Motor neuron (in vitro differentiated cells): ENCODE data around the gene MICU1. TPM values are rescaled to one million over a fixed set of nuclear protein-coding genes. Genes with fewer than 3 reads are reported as not detected.
"Not testable (repeated sequence)": the region's sequence is repeated elsewhere in the genome, so short reads cannot be mapped to it uniquely, and the experiment has no call there.

Experiments used
- ATAC-seq, 8 experiments: fragments of 200-7000 bp; cut with Tn5 transposase; replicated peaks in 6 of 8; 2 replicates each; pipeline ENCODE4 v1.8.0; 2021; ENCODE audit warnings: mild to moderate bottlenecking in 8 of 8, moderate library complexity in 8 of 8
- H3K27ac ChIP-seq, 2 donors: fragments of 250-450 bp; sonication (Bioruptor Pico); 2 replicates each; pipeline ENCODE4 v1.9.0; 2021; ENCODE audit warnings: antibody characterized with exemption in 2 of 2, mild to moderate bottlenecking in 2 of 2, moderate library complexity in 1 of 2
- H3K4me1 ChIP-seq, 2 donors: fragments of 250-450 bp; sonication (Bioruptor Pico); replicated peaks in 1 of 2; 2 replicates each; pipeline ENCODE4 v1.6.1; 2021; ENCODE audit warnings: antibody characterized with exemption in 2 of 2, mild to moderate bottlenecking in 2 of 2, moderate library complexity in 1 of 2
- H3K4me3 ChIP-seq, 5 donors: fragments of 250-450 bp; sonication (Bioruptor Pico); 2 replicates each; pipeline ENCODE4 v1.9.0; 2021; ENCODE audit warnings: antibody characterized with exemption in 5 of 5, mild to moderate bottlenecking in 5 of 5, moderate library complexity in 4 of 5
- WGBS, 10 experiments: fragments of 450-650 bp; shearing (Covaris generic); methylation state at CpG; one replicate each; pipeline ENCODE4 v1.0.0; 2022; 5-methylcytosine and 5-hydroxymethylcytosine counted together
- in situ Hi-C, 9 experiments: fragments of 400-800 bp; cut with MboI; loops; one replicate each; pipeline ENCODE4 v1.15.0; 2021; ENCODE audit warnings: low sequenced_read_pairs in 9 of 9, low pct_unique_long_range_greater_than_20kb in 2 of 9; ENCODE audit not compliant: unreplicated experiment in 9 of 9
- total RNA-seq, 8 experiments: library from RNA; unstranded; fragments of 300-600 nt; gene quantifications; 2 replicates each; pipeline versions ENCODE4 v1.2.3 to v1.2.4, GENCODE V29; 2022

Gene MICU1
- total RNA-seq, 8 experiments from 2014 or later, result 26.5 to 54.5 (median 32.7) TPM

- no peak for ATAC-seq
- Histone ChIP-seq H3K4me1 (no peaks in the 10 kb centered on the region), H3K4me3 (no peak overlapping the region), H3K27ac (no peak overlapping the region)
- in situ Hi-C loops, result no loop called here
- 93 to 100% (median 93%) methylated on average over 1 to 8 of the region's 12 CpGs; no CpG with 5 or more reads in 7 of the 10 experiments for WGBS, 10 experiments
Observed at GRCh38 chr10:72435570-72435969, 190.3 kb downstream of the MICU1 start.

GRCh38 chr10:72430936-72431335 is 194.9 kb downstream of the MICU1 start:
- H3K27ac ChIP-seq, H3K4me1 ChIP-seq, in situ Hi-C loops, H3K4me3 ChIP-seq, ATAC-seq: not testable (repeated sequence)
- 82 to 100% (median 94%) methylated on average over 1 to 4 of the region's 4 CpGs; no CpG with 5 or more reads in 1 of the 10 experiments for WGBS, 10 experiments

GRCh38 chr10:72429931-72430330 is 195.9 kb downstream of the MICU1 start:
- peaks cover 9% of the 10 kb centered on the region in 2 donors for H3K4me1 ChIP-seq
- ATAC-seq, result no peak

GRCh38 chr10:72426986-72427385 is 198.9 kb downstream of the MICU1 start:
- Histone ChIP-seq H3K4me3 (no peak overlapping the region), H3K27ac (peak overlapping the region in 1 of 2 donors; percentile 41), H3K4me1 (peaks cover 10 to 11% of the 10 kb centered on the region in 2 donors)
- in situ Hi-C loops, result no loop called here
- ATAC-seq, result peak in 2 of 8 experiments; percentile 16 to 24
- 0 to 64% (median 38%) methylated on average over 1 to 5 of the region's 5 CpGs for WGBS, 10 experiments

More at GRCh38 chr10:72429931-72430330, 195.9 kb downstream of the MICU1 start:
- H3K27ac ChIP-seq, result no peak overlapping the region
- in situ Hi-C loops, result no loop called here
- H3K4me3 ChIP-seq, result no peak overlapping the region
- WGBS, 10 experiments, result 67 to 100% (median 98%) methylated on average over 1 of the region's 1 CpG; no CpG with 5 or more reads in 2 of the 10 experiments

- ATAC-seq, result peak in 5 of 8 experiments; percentile 63 to 87 (median 72)
- WGBS, 10 experiments, result 0 to 100% (median 27%) methylated on average over 1 to 3 of the region's 3 CpGs; no CpG with 5 or more reads in 1 of the 10 experiments
- Histone ChIP-seq H3K27ac (no peak overlapping the region), H3K4me3 (no peak overlapping the region), H3K4me1 (peaks cover 10 to 11% of the 10 kb centered on the region in 2 donors)
- in situ Hi-C loops, result no loop called here
Observed at GRCh38 chr10:72425133-72425532, 200.7 kb downstream of the MICU1 start.

GRCh38 chr10:72424561-72424960 is 201.3 kb downstream of the MICU1 start:
- H3K4me1 ChIP-seq, result peaks cover 10 to 11% of the 10 kb centered on the region in 2 donors
- WGBS, 10 experiments, result 60 to 100% (median 94%) methylated on average over 1 of the region's 1 CpG; no CpG with 5 or more reads in 6 of the 10 experiments
- H3K27ac ChIP-seq, result no peak overlapping the region
- ATAC-seq, result no peak
- H3K4me3 ChIP-seq, result no peak overlapping the region
- in situ Hi-C loops, result no loop called here

- H3K27ac ChIP-seq, result no peak overlapping the region
Observed at GRCh38 chr10:72423426-72423825, 202.5 kb downstream of the MICU1 start.

GRCh38 chr10:72421885-72422540 is 203.9 kb downstream of the MICU1 start:
- ATAC-seq, result no peak
- in situ Hi-C loops, result no loop called here
- 80 to 100% (median 100%) methylated on average over 1 of the region's 1 CpG; no CpG with 5 or more reads in 2 of the 10 experiments for WGBS, 10 experiments

More at GRCh38 chr10:72423426-72423825, 202.5 kb downstream of the MICU1 start:
- in situ Hi-C loops, result no loop called here
- H3K4me3 ChIP-seq, result no peak overlapping the region
- peaks cover 10 to 11% of the 10 kb centered on the region in 2 donors for H3K4me1 ChIP-seq
- 74 to 100% (median 94%) methylated on average over 1 to 3 of the region's 3 CpGs; no CpG with 5 or more reads in 2 of the 10 experiments for WGBS, 10 experiments
- ATAC-seq, result no peak

GRCh38 chr10:72419241-72419640 is 206.6 kb downstream of the MICU1 start:
- ATAC-seq, result no peak
- in situ Hi-C loops, result no loop called here
- Histone ChIP-seq H3K27ac (no peak overlapping the region), H3K4me1 (no peaks in the 10 kb centered on the region), H3K4me3 (no peak overlapping the region)
- 90 to 100% (median 100%) methylated on average over 1 to 2 of the region's 2 CpGs; no CpG with 5 or more reads in 1 of the 10 experiments for WGBS, 10 experiments

More at GRCh38 chr10:72421885-72422540, 203.9 kb downstream of the MICU1 start:
- no peak overlapping the region for H3K27ac ChIP-seq
- peaks cover 8 to 9% of the 10 kb centered on the region in 2 donors for H3K4me1 ChIP-seq
- H3K4me3 ChIP-seq, result no peak overlapping the region

GRCh38 chr10:72418679-72419078 is 207.2 kb downstream of the MICU1 start:
- in situ Hi-C loops, result no loop called here
- Histone ChIP-seq H3K27ac (no peak overlapping the region), H3K4me3 (no peak overlapping the region), H3K4me1 (no peaks in the 10 kb centered on the region)
- 50 to 70% (median 60%) methylated on average over 2 to 3 of the region's 3 CpGs; no CpG with 5 or more reads in 1 of the 10 experiments for WGBS, 10 experiments
- ATAC-seq, result no peak

- Histone ChIP-seq H3K27ac (no peak overlapping the region), H3K4me1 (no peaks in the 10 kb centered on the region), H3K4me3 (no peak overlapping the region)
- WGBS, 10 experiments, result 0 to 70% (median 14%) methylated on average over 1 of the region's 1 CpG; no CpG with 5 or more reads in 5 of the 10 experiments
- ATAC-seq, result no peak
- in situ Hi-C loops, result no loop called here
Observed at GRCh38 chr10:72417971-72418370, 207.9 kb downstream of the MICU1 start.

GRCh38 chr10:72416661-72417060 is 209.2 kb downstream of the MICU1 start:
- in situ Hi-C loops, result no loop called here
- ATAC-seq, result no peak
- Histone ChIP-seq H3K27ac (no peak overlapping the region), H3K4me3 (no peak overlapping the region), H3K4me1 (no peaks in the 10 kb centered on the region)
- WGBS, 10 experiments, result 56 to 96% (median 90%) methylated on average over 1 to 4 of the region's 4 CpGs

- 70 to 100% (median 91%) methylated on average over 2 to 3 of the region's 3 CpGs for WGBS, 10 experiments
- H3K4me1 ChIP-seq, result no peaks in the 10 kb centered on the region
- ATAC-seq, result no peak
- H3K4me3 ChIP-seq, result no peak overlapping the region
- in situ Hi-C loops, result no loop called here
- H3K27ac ChIP-seq, result no peak overlapping the region
Observed at GRCh38 chr10:72414642-72415041, 211.2 kb downstream of the MICU1 start.
